Measurements from ENCODE around the gene MNAT1.

GRCh38 chr14:60998617-60999016 is 264.1 kb downstream of the MNAT1 start:
- TF ChIP-seq POLR2AphosphoS5 (IDR thresholded peaks at IDR 0.05; ENCODE audit: low read depth, low read length) (no peak), POLR2A (IDR thresholded peaks at IDR 0.05; ENCODE audit: low read depth, low read length) (no peak), TAF1 (IDR thresholded peaks at IDR 0.05; ENCODE audit: borderline replicate concordance, low read depth, low read length) (no peak)
